ENCODE measurements around the gene XIRP2.

XIRP2 gene

GRCh38 chr2:166984797-166985196, 96.5 kb downstream of the XIRP2 start:
- H3K4me3 ChIP-seq (ENCODE audit: low read depth, low read length), result no peak overlapping the region
- TF ChIP-seq CTCF (IDR thresholded peaks at IDR 0.05; ENCODE audit: control insufficient read depth, extremely low read depth, insufficient read depth), result no peak
- no peak for DNase-seq (ENCODE audit: low read depth)

GRCh38 chr2:166994588-166995336, 106.5 kb downstream of the XIRP2 start:
- no peak for DNase-seq (ENCODE audit: low read depth)
- no peak for TF ChIP-seq CTCF (IDR thresholded peaks at IDR 0.05; ENCODE audit: control insufficient read depth, extremely low read depth, insufficient read depth)
- H3K4me3 ChIP-seq (ENCODE audit: low read depth, low read length), result no peak overlapping the region

- no peak for TF ChIP-seq CTCF (IDR thresholded peaks at IDR 0.05; ENCODE audit: control insufficient read depth, extremely low read depth, insufficient read depth)
- DNase-seq (ENCODE audit: low read depth), result no peak
- H3K4me3 ChIP-seq (ENCODE audit: low read depth, low read length), result no peak overlapping the region
These were observed 108.2 kb downstream of the XIRP2 start for GRCh38 chr2:166996465-166996864.

- no peak overlapping the region for H3K4me3 ChIP-seq (ENCODE audit: low read depth, low read length)
- DNase-seq (ENCODE audit: low read depth), result no peak
- no peak for TF ChIP-seq CTCF (IDR thresholded peaks at IDR 0.05; ENCODE audit: control insufficient read depth, extremely low read depth, insufficient read depth)
These were observed 112.9 kb downstream of the XIRP2 start for GRCh38 chr2:167001165-167001564.

GRCh38 chr2:167005096-167005495, 116.8 kb downstream of the XIRP2 start:
- no peak overlapping the region for H3K4me3 ChIP-seq (ENCODE audit: low read depth, low read length)
- no peak for DNase-seq (ENCODE audit: low read depth)
- TF ChIP-seq CTCF (IDR thresholded peaks at IDR 0.05; ENCODE audit: control insufficient read depth, extremely low read depth, insufficient read depth), result no peak

- DNase-seq (ENCODE audit: low read depth), result no peak
- no peak for TF ChIP-seq CTCF (IDR thresholded peaks at IDR 0.05; ENCODE audit: control insufficient read depth, extremely low read depth, insufficient read depth)
- no peak overlapping the region for H3K4me3 ChIP-seq (ENCODE audit: low read depth, low read length)
These were observed 124.9 kb downstream of the XIRP2 start for GRCh38 chr2:167013227-167013626.

- no peak for DNase-seq (ENCODE audit: low read depth)
- TF ChIP-seq CTCF (IDR thresholded peaks at IDR 0.05; ENCODE audit: control insufficient read depth, extremely low read depth, insufficient read depth), result no peak
- no peak overlapping the region for H3K4me3 ChIP-seq (ENCODE audit: low read depth, low read length)
These were observed 127.5 kb downstream of the XIRP2 start for GRCh38 chr2:167015806-167016205.

Measured in LNCaP clone FGC (cell line).